Large intestine (tissue), 3 donors: ENCODE results near the gene FGF14. TPM values are rescaled to one million over a fixed set of nuclear protein-coding genes. Genes with fewer than 3 reads are reported as not detected.
"Not testable (repeated sequence)": the region's sequence is repeated elsewhere in the genome, so short reads cannot be mapped to it uniquely, and the experiment has no call there.

ENCODE experiments used
- DNase-seq, 2 donors: peaks; one replicate each; pipeline versions ENCODE4 v3.0.0 to v3.0.0-alpha.2; 2013
- H3K27ac ChIP-seq: one replicate; pipeline ENCODE4 v1.5.1; 2013; ENCODE audit warnings: low read length
- H3K27me3 ChIP-seq: 2 replicates; pipeline ENCODE4 v1.6.1; 2013; ENCODE audit warnings: low read length; ENCODE audit not compliant: control insufficient read depth, insufficient read depth
- H3K36me3 ChIP-seq: 2 replicates; pipeline ENCODE4 v1.6.1; 2013; ENCODE audit warnings: low read length; ENCODE audit not compliant: control insufficient read depth, insufficient read depth
- H3K4me1 ChIP-seq: one replicate; pipeline ENCODE4 v1.6.1; 2013; ENCODE audit warnings: low read length; ENCODE audit not compliant: control insufficient read depth, insufficient read depth
- H3K4me3 ChIP-seq: one replicate; pipeline ENCODE4 v1.5.1; 2013; ENCODE audit warnings: low read length
- H3K9me3 ChIP-seq: one replicate; pipeline ENCODE4 v1.6.1; 2013; ENCODE audit warnings: mild to moderate bottlenecking, low read depth, low read length, moderate library complexity; ENCODE audit not compliant: control insufficient read depth
- WGBS: methylation state at CpG from one replicate; pipeline ENCODE4 v1.1.5; 2013; ENCODE audit warnings: low lambda C conversion rate; ENCODE audit not compliant: insufficient coverage; 5-methylcytosine and 5-hydroxymethylcytosine counted together
- polyA plus RNA-seq: library from polyadenylated mRNA; unstranded; fragments of 120-200 nt; gene quantifications from one replicate; pipeline ENCODE4 v1.2.1, GENCODE V29; 2013

Gene FGF14
- polyA plus RNA-seq, 1 donor, result 2.1 TPM

DNA sequence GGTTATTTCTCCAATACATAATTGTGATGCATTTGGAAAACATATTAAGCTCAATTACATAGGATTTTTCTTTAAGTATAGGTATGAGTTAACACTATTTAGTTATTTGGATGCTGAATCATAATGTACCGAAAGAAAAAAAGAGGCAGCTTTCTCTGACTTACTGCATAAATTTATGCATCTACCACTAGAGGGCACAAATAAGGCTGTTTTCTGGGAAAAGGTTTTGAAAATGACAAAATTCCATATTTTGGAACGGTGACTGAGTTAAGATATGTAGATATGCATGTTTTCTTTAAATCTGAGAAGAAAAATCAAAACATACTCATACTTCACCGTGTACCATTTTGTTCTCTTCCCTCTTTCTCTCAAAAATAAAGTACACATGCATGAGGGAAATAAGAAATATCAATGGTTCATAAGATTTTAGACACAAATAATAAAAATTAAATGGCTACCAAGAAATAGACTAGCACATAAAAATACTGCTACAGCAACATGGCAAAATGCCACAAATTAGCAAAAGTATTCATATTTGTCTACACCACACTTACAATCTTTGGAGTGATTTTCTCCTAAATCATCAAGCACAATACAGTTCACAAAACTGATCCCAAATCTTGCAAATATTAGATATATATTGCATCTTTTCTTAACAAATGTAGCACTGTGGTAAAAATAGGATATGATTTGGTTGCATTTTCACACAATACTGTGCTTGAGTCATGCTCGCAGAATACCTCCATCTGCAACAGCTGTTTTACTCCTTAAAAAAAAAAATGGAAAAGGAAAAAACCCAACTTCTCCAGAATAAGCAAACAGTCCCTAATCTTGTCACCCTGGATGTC, 260.0 kb downstream of the FGF14 start:
- WGBS, result 43% methylated on average over 4 of the region's 4 CpGs
- DNase-seq, result no peak
- H3K4me1 ChIP-seq, result no peaks in the 10 kb centered on the region
- no peaks in the 10 kb centered on the region for H3K9me3 ChIP-seq
- no peaks in the 10 kb centered on the region for H3K36me3 ChIP-seq
- H3K27ac ChIP-seq, result no peak overlapping the region
- H3K4me3 ChIP-seq, result no peak overlapping the region
- no peaks in the 10 kb centered on the region for H3K27me3 ChIP-seq

DNA sequence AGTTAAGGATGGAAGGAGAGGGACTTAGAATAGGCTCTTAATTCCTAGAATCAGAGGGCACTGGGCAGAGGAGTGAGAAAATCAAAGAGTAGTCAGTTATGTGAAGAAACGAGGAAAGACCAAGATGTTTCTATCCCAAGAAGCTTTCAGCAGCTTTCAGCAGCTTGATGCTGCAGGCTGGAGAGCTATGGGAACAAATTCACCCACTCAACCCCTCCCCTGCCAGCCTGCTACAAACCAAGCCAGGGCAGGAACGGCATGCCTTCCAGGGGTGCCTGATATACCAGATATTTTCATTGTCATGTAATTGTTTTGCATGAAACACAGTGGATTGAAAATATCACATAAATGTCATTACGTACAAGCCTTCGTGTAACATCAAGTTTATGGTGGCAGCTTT, 262.2 kb downstream of the FGF14 start:
- Histone ChIP-seq H3K36me3 (no peaks in the 10 kb centered on the region), H3K4me1 (no peaks in the 10 kb centered on the region), H3K27me3 (no peaks in the 10 kb centered on the region), H3K9me3 (no peaks in the 10 kb centered on the region), H3K4me3 (no peak overlapping the region), H3K27ac (no peak overlapping the region)
- DNase-seq, result no peak
- WGBS, result no CpG with 5 or more reads among the region's 4 CpGs

DNA sequence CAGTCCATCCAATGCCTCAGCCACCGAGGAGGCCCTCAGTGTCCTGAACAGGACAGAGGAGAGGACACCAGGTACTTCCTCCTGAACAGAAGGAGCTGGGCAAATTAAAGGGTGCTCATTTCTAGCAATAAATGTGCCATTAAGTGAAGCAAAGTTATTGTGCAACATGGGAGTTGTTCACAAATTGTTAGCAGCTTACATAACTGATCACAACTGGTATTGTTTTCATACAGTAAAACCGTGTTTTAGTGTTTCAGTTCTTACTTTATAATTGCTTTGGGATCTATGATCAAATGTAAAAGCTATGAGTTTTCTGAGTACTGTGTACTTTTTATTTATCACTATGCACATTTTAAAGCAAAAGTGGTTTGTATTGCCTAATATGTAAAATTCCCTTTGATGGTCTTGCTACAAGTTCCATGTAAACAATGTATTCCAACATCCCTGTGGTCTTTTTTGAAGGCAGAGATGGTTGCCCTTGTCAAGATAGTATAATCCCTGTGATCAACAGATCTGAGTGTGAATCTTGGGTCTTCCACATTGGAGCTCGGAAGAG, 263.1 kb downstream of the FGF14 start:
- Histone ChIP-seq H3K4me3 (no peak overlapping the region), H3K27ac (no peak overlapping the region), H3K36me3 (no peaks in the 10 kb centered on the region), H3K4me1 (no peaks in the 10 kb centered on the region), H3K9me3 (no peaks in the 10 kb centered on the region), H3K27me3 (no peaks in the 10 kb centered on the region)
- no peak for DNase-seq
- WGBS, result no CpG with 5 or more reads among the region's 3 CpGs

- H3K27me3 ChIP-seq, H3K36me3 ChIP-seq, H3K27ac ChIP-seq, H3K4me3 ChIP-seq, H3K9me3 ChIP-seq, DNase-seq, H3K4me1 ChIP-seq: not testable (repeated sequence)
- WGBS, result no CpG with 5 or more reads among the region's 4 CpGs
Measured at GRCh38 chr13:102137904-102138303, 263.9 kb downstream of the FGF14 start.

- no peaks in the 10 kb centered on the region for H3K36me3 ChIP-seq
- no peaks in the 10 kb centered on the region for H3K9me3 ChIP-seq
- no peak for DNase-seq
- 24% methylated on average over 3 of the region's 3 CpGs for WGBS
- H3K4me1 ChIP-seq, result no peaks in the 10 kb centered on the region
- no peak overlapping the region for H3K27ac ChIP-seq
- no peak overlapping the region for H3K4me3 ChIP-seq
- H3K27me3 ChIP-seq, result no peaks in the 10 kb centered on the region
Measured at GRCh38 chr13:102136735-102137296, 265.0 kb downstream of the FGF14 start.

DNA sequence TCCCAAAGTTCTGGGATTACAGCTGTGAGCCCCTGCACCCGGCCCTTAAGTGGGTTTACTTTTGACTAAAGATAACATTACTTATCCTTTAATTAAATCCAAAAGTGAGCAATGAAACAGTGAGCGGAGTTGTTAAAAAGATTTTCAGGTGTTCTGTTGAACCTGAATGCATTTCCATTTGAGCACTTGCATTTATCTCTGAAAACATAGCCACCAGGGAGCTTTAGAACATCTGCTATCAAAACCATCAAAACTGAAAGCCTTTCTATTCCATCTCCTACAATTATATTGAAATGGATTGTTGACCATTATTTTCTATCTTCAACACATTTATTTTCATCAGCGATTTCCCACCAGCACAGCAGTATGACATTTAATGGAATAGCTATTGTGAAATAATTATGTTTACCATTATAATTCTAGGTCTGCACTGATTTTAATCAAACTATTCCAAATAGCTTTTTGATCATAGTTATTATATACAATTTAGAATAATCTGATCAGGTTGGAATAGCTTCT, 269.0 kb downstream of the FGF14 start:
- no peak for DNase-seq
- Histone ChIP-seq H3K4me3 (no peak overlapping the region), H3K4me1 (no peaks in the 10 kb centered on the region), H3K27ac (no peak overlapping the region), H3K27me3 (no peaks in the 10 kb centered on the region), H3K36me3 (no peaks in the 10 kb centered on the region), H3K9me3 (no peaks in the 10 kb centered on the region)
- no CpG with 5 or more reads among the region's 3 CpGs for WGBS

GRCh38 chr13:102131246-102131645, 270.6 kb downstream of the FGF14 start:
- no peaks in the 10 kb centered on the region for H3K9me3 ChIP-seq
- H3K4me3 ChIP-seq, result no peak overlapping the region
- no peaks in the 10 kb centered on the region for H3K27me3 ChIP-seq
- no CpG with 5 or more reads among the region's 2 CpGs for WGBS
- H3K27ac ChIP-seq, result no peak overlapping the region
- H3K36me3 ChIP-seq, result no peaks in the 10 kb centered on the region
- DNase-seq, result no peak
- H3K4me1 ChIP-seq, result no peaks in the 10 kb centered on the region

DNA sequence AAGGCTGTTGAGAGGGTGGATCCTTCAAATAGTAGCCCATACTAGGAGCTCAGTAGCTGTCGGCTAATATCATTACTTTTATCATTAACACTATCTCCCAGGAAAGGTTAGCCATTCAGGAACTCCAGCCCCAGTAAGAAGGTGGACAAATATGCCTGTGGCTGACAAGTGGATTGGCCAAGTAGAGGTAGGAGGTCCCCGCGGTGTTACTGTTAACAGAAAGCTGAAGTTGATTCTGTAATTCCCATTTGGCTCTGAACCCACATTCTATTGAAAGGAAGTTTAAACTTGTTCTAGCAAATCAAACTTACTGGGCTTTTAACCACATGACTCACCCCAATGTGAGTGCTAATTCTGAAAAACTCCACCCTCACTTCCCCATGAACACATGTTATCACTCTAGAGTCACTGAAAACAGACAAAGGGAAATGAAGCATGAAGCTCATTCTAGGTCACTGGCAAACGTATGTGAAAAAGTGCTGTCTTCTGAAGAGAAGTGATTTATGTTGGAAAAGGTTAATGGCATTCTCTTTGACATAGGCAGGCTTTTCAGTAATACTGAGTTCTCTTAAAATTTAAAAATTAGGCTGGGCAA, 273.5 kb downstream of the FGF14 start:
- WGBS, result no CpG with 5 or more reads among the region's 4 CpGs
- H3K36me3 ChIP-seq, result no peaks in the 10 kb centered on the region
- no peak for DNase-seq
- no peaks in the 10 kb centered on the region for H3K27me3 ChIP-seq
- no peak overlapping the region for H3K4me3 ChIP-seq
- H3K9me3 ChIP-seq, result no peaks in the 10 kb centered on the region
- H3K4me1 ChIP-seq, result no peaks in the 10 kb centered on the region
- no peak overlapping the region for H3K27ac ChIP-seq

DNA sequence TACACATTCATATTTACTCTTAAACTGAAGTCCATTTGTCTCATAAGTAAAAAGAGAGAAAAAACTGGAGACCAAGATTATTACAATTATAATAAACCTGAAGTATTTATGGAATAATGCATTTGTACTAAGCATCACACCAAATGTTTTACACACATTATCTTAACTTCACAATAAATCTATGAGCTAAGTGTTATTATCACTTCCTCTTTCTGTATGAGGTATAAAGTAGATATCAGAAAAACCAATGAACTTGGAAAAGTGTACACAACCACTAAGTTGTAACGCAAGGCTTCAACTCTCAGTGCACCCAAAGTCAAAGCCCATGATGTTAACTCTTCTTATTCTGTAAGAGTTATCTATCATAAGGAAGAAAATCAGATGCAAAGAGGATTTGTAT, 274.7 kb downstream of the FGF14 start:
- no peak for DNase-seq
- Histone ChIP-seq H3K9me3 (no peaks in the 10 kb centered on the region), H3K4me3 (no peak overlapping the region), H3K4me1 (no peaks in the 10 kb centered on the region), H3K36me3 (no peaks in the 10 kb centered on the region), H3K27ac (no peak overlapping the region), H3K27me3 (no peaks in the 10 kb centered on the region)
- WGBS, result no CpG with 5 or more reads among the region's 1 CpG

DNA sequence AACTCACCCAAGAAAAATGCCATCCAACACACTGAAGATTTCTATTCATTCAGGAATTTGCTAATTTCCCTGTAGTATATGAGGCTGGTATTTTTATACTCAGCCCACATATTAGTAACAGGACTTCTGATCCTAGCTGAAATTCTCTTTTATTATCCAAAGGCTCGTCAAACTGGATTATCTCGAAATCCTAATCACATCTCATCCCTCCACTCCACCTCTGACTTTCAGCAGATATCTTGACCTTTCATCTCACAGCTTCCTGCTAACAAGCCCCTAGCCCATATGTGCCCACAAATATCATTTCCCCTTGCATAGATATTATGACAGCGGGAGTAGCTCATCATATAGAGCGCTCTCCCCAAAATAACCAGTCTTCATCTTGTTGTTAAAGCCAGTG, 279.7 kb downstream of the FGF14 start:
- Histone ChIP-seq H3K27me3 (no peaks in the 10 kb centered on the region), H3K9me3 (no peaks in the 10 kb centered on the region), H3K27ac (no peak overlapping the region), H3K4me1 (no peaks in the 10 kb centered on the region), H3K36me3 (no peaks in the 10 kb centered on the region), H3K4me3 (no peak overlapping the region)
- DNase-seq, result no peak
- WGBS, result 20% methylated on average over 1 of the region's 4 CpGs
